ENCODE results near the gene CCSER1. TPM values are rescaled to one million over a fixed set of nuclear protein-coding genes. Genes with fewer than 3 reads are reported as not detected.
"Not testable (repeated sequence)": the region's sequence is repeated elsewhere in the genome, so short reads cannot be mapped to it uniquely, and the experiment has no call there.

CCSER1 gene
- total RNA-seq, 8 experiments from 2014 or later, result 6.9 to 59.5 (median 25.8) TPM

DNA sequence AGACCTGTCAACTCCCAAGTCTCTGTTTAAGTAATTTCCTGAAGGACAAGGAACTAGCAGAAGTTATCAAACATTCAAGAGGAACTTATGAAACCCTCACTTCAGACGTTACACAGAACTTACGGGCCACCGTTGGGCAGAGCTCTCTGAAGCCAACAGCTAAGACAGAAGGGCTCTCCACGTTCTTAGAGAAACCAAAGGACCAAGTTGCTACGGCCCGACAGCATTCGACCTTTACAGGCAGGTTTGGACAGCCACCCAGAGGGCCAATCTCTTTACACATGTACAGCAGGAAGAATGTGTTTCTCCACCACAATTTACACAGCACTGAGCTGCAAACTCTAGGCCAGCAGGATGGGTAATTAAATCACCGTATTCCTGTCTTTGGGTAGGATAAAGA, 1471.5 kb downstream of the CCSER1 start:
- in situ Hi-C loops (cut with MboI; ENCODE audit: low pct_unique_long_range_greater_than_20kb in 2 of 9, low sequenced_read_pairs in 9 of 9, unreplicated experiment in 9 of 9), result no loop called here
- Histone ChIP-seq H3K4me3 (no peak overlapping the region), H3K27ac (no peak overlapping the region), H3K4me1 (replicated peaks in 1 of 2) (no peaks in the 10 kb centered on the region)
- 0 to 100% (median 85%) methylated on average over 1 to 7 of the region's 8 CpGs; no CpG with 5 or more reads in 3 of the 10 experiments for WGBS, 10 experiments
- no peak for ATAC-seq (replicated peaks in 6 of 8)

GRCh38 chr4:91600301-91600700, 1473.1 kb downstream of the CCSER1 start:
- no peak overlapping the region for H3K27ac ChIP-seq
- peak in 1 of 8 experiments; percentile 30 for ATAC-seq (replicated peaks in 6 of 8)
- in situ Hi-C loops (cut with MboI; ENCODE audit: low pct_unique_long_range_greater_than_20kb in 2 of 9, low sequenced_read_pairs in 9 of 9, unreplicated experiment in 9 of 9), result no loop called here
- H3K4me1 ChIP-seq (replicated peaks in 1 of 2), result no peaks in the 10 kb centered on the region
- no peak overlapping the region for H3K4me3 ChIP-seq
- 22 to 100% (median 90%) methylated on average over 1 of the region's 1 CpG; no CpG with 5 or more reads in 2 of the 10 experiments for WGBS, 10 experiments

DNA sequence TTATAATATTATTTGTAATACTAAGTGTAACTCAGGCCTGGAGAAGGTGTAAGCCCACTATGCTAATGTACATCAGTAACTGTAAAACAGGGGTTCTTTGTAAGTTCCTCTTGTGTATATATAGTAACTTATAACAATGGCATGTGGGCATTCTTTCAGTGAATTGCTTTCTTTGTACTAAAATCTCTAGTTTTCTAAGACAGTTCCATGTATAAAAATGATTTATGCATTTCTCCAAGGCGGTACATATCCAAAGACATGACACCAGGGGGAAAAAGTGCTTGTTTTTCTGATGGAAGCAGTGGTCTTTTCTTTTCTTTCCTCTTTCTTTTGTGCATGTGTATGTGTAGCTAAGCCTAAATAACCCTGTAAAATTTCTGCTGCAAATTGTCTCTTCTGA, 1474.2 kb downstream of the CCSER1 start:
- in situ Hi-C loops (cut with MboI; ENCODE audit: low pct_unique_long_range_greater_than_20kb in 2 of 9, low sequenced_read_pairs in 9 of 9, unreplicated experiment in 9 of 9), result no loop called here
- ATAC-seq (replicated peaks in 6 of 8), result no peak
- H3K27ac ChIP-seq, result no peak overlapping the region
- no peak overlapping the region for H3K4me3 ChIP-seq
- no peaks in the 10 kb centered on the region for H3K4me1 ChIP-seq (replicated peaks in 1 of 2)
- 0 to 82% (median 50%) methylated on average over 1 of the region's 1 CpG; no CpG with 5 or more reads in 1 of the 10 experiments for WGBS, 10 experiments

DNA sequence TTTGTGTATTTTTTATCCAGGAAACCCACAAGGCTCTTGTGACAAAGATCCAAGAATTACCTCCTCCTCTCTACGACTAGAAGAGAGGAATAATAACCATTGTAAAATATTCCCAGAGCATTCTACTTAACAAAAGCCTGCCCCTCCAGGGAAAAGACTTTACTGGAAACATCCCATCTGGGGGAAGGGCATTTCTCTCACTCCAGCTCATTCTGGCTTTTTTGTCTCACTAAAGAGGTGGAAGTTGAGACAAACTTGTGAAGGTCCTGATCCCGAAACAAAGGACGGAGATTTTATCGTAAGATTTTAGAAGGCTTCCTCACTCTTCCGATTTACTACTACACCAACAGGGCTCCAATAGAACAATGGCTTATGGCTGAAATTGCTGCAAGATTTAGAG, 1484.6 kb downstream of the CCSER1 start:
- Histone ChIP-seq H3K4me1 (replicated peaks in 1 of 2) (no peaks in the 10 kb centered on the region), H3K27ac (no peak overlapping the region), H3K4me3 (no peak overlapping the region)
- in situ Hi-C loops (cut with MboI; ENCODE audit: low pct_unique_long_range_greater_than_20kb in 2 of 9, low sequenced_read_pairs in 9 of 9, unreplicated experiment in 9 of 9), result no loop called here
- WGBS, 10 experiments, result 0 to 100% (median 52%) methylated on average over 1 to 5 of the region's 5 CpGs; no CpG with 5 or more reads in 1 of the 10 experiments
- ATAC-seq (replicated peaks in 6 of 8), result no peak

DNA sequence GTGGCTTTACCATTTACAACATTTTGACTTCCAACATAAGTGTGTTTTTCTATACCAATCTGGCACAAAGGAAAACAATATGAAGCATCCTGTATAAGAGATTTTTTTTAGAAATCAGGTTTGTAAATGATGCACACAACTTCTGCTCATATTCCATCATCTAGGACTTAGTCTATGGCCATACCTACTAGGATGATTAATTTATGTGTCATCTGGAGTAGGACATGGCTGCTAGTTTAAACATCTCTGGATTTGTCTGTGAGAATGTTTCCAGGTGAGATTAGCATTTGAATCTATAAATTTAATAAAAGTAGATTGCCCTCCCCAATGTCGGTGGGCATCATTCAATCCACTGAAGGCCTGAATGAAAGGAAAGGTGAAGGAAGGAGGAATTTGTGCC, 1493.8 kb downstream of the CCSER1 start:
- no peak overlapping the region for H3K27ac ChIP-seq
- 57 to 100% (median 100%) methylated on average over 1 of the region's 1 CpG; no CpG with 5 or more reads in 5 of the 10 experiments for WGBS, 10 experiments
- ATAC-seq (replicated peaks in 6 of 8), result no peak
- no peaks in the 10 kb centered on the region for H3K4me1 ChIP-seq (replicated peaks in 1 of 2)
- H3K4me3 ChIP-seq, result no peak overlapping the region
- in situ Hi-C loops (cut with MboI; ENCODE audit: low pct_unique_long_range_greater_than_20kb in 2 of 9, low sequenced_read_pairs in 9 of 9, unreplicated experiment in 9 of 9), result no loop called here

- WGBS, 10 experiments, result 0 to 100% (median 84%) methylated on average over 1 of the region's 1 CpG
- in situ Hi-C loops (cut with MboI; ENCODE audit: low pct_unique_long_range_greater_than_20kb in 2 of 9, low sequenced_read_pairs in 9 of 9, unreplicated experiment in 9 of 9), result no loop called here
These were observed 1494.3 kb downstream of the CCSER1 start for GRCh38 chr4:91621446-91621845.

DNA sequence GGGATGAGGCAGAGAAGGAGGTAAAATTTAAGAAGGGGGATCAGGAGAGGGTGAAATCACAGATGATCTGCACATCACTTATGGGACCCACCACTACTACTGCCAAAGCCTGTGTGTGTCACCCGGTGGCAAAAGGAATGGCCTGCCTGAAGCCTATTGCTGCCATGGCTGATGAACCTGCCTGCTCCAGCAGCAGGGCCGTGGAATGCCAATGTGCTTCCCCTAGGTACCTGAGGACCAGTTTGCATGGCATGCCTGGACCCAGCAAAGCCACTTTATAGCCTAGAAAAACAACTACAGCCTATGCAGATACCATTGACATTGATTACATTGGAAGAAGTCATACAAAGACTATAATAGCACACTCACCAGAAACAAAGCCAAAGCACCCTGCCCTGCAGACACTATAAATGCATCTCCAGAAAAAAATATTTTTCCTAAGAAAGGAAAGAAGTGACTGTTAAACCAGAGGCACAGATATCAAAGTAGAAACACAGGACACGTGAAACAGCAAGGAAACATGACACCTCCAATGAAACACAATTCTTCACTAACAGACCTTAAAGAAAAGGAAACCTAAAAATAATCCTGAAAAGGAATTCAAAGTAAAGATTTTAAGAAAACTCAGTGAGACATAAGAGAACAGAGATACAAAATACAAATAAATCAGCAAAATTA, 1495.9 kb downstream of the CCSER1 start:
- Histone ChIP-seq H3K4me1 (replicated peaks in 1 of 2) (no peaks in the 10 kb centered on the region), H3K4me3 (no peak overlapping the region), H3K27ac (no peak overlapping the region)
- WGBS, 10 experiments, result 16 to 100% (median 80%) methylated on average over 1 to 3 of the region's 3 CpGs; no CpG with 5 or more reads in 1 of the 10 experiments
- in situ Hi-C loops (cut with MboI; ENCODE audit: low pct_unique_long_range_greater_than_20kb in 2 of 9, low sequenced_read_pairs in 9 of 9, unreplicated experiment in 9 of 9), result no loop called here
- no peak for ATAC-seq (replicated peaks in 6 of 8)

More at GRCh38 chr4:91621446-91621845, 1494.3 kb downstream of the CCSER1 start:
- H3K4me3 ChIP-seq, result no peak overlapping the region
- peak in 3 of 8 experiments; percentile 35 to 59 (median 37) for ATAC-seq (replicated peaks in 6 of 8)
- no peak overlapping the region for H3K27ac ChIP-seq
- no peaks in the 10 kb centered on the region for H3K4me1 ChIP-seq (replicated peaks in 1 of 2)

DNA sequence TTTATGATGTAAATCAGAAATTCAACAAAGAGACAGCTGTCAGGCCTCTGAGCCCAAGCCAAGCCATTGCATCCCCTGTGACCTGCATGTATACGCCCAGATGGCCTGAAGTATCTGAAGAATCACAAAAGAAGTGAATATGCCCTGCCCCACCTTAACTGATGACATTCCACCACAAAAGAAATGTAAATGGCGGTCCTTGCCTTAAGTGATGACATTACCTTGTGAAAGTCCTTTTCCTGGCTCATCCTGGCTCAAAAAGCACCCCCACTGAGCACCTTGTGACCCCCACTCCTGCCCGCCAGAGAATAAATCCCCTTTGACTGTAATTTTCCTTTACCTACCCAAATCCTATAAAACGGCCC, 1496.4 kb downstream of the CCSER1 start:
- WGBS, 10 experiments, result 0 to 80% (median 50%) methylated on average over 1 to 3 of the region's 4 CpGs; no CpG with 5 or more reads in 6 of the 10 experiments
- ATAC-seq (replicated peaks in 6 of 8); in situ Hi-C loops (cut with MboI; ENCODE audit: low pct_unique_long_range_greater_than_20kb in 2 of 9, low sequenced_read_pairs in 9 of 9, unreplicated experiment in 9 of 9); H3K4me3 ChIP-seq; H3K27ac ChIP-seq; H3K4me1 ChIP-seq (replicated peaks in 1 of 2): not testable (repeated sequence)

GRCh38 chr4:91630054-91630453, 1502.9 kb downstream of the CCSER1 start:
- no peak for ATAC-seq (replicated peaks in 6 of 8)
- in situ Hi-C loops (cut with MboI; ENCODE audit: low pct_unique_long_range_greater_than_20kb in 2 of 9, low sequenced_read_pairs in 9 of 9, unreplicated experiment in 9 of 9), result no loop called here
- Histone ChIP-seq H3K4me1 (replicated peaks in 1 of 2) (no peaks in the 10 kb centered on the region), H3K27ac (no peak overlapping the region), H3K4me3 (no peak overlapping the region)
- WGBS, 10 experiments, result 0 to 63% (median 0%) methylated on average over 1 of the region's 1 CpG; no CpG with 5 or more reads in 1 of the 10 experiments

- Histone ChIP-seq H3K4me1 (replicated peaks in 1 of 2) (no peaks in the 10 kb centered on the region), H3K4me3 (no peak overlapping the region), H3K27ac (no peak overlapping the region)
- ATAC-seq (replicated peaks in 6 of 8), result no peak
- in situ Hi-C loops (cut with MboI; ENCODE audit: low pct_unique_long_range_greater_than_20kb in 2 of 9, low sequenced_read_pairs in 9 of 9, unreplicated experiment in 9 of 9), result no loop called here
These were observed 1503.6 kb downstream of the CCSER1 start for GRCh38 chr4:91630764-91631163.

DNA sequence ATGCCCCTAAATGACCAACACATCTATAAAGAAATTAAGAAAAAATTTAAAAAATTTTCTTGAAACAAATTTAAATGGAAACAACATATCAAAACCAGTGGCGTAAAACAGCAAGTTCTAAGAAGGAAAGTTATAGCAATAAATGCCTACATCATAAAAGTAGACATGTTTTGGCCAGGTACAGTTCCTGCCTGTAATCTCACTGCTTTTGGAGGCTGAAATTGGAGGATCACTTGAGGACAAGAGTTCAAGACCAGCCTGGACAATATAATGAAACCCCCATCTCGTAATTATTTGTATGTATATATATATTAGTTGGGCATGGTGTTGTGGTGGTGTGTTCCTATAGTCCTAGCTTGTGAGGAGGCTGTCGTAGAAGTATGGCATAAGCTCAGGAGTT, 1504.1 kb downstream of the CCSER1 start:
- in situ Hi-C loops (cut with MboI; ENCODE audit: low pct_unique_long_range_greater_than_20kb in 2 of 9, low sequenced_read_pairs in 9 of 9, unreplicated experiment in 9 of 9), result no loop called here
- H3K4me3 ChIP-seq, result no peak overlapping the region
- no peak for ATAC-seq (replicated peaks in 6 of 8)
- WGBS, 10 experiments, result 0 to 100% (median 86%) methylated on average over 1 to 3 of the region's 3 CpGs
- H3K4me1 ChIP-seq (replicated peaks in 1 of 2), result no peaks in the 10 kb centered on the region
- no peak overlapping the region for H3K27ac ChIP-seq

- in situ Hi-C loops (cut with MboI; ENCODE audit: low pct_unique_long_range_greater_than_20kb in 2 of 9, low sequenced_read_pairs in 9 of 9, unreplicated experiment in 9 of 9), result no loop called here
- no peaks in the 10 kb centered on the region for H3K4me1 ChIP-seq (replicated peaks in 1 of 2)
- no peak for ATAC-seq (replicated peaks in 6 of 8)
- H3K27ac ChIP-seq, result no peak overlapping the region
- 0 to 90% (median 63%) methylated on average over 1 to 4 of the region's 4 CpGs; no CpG with 5 or more reads in 1 of the 10 experiments for WGBS, 10 experiments
- no peak overlapping the region for H3K4me3 ChIP-seq
These were observed 1508.9 kb downstream of the CCSER1 start for GRCh38 chr4:91636083-91636482.
